HG02840 (cell line): Measurements from ENCODE around the gene OR3A2.
"Not testable (repeated sequence)": the region's sequence is repeated elsewhere in the genome, so short reads cannot be mapped to it uniquely, and the experiment has no call there.

ENCODE experiments used
- ATAC-seq: cut with Tn5 transposase; IDR thresholded peaks from one replicate; pipeline ENCODE4 v1.9.1; 2021; ENCODE audit warnings: mild to moderate bottlenecking, moderate library complexity, moderate number of reproducible peaks; ENCODE audit not compliant: unreplicated experiment, low FRiP score

Gene OR3A2

DNA sequence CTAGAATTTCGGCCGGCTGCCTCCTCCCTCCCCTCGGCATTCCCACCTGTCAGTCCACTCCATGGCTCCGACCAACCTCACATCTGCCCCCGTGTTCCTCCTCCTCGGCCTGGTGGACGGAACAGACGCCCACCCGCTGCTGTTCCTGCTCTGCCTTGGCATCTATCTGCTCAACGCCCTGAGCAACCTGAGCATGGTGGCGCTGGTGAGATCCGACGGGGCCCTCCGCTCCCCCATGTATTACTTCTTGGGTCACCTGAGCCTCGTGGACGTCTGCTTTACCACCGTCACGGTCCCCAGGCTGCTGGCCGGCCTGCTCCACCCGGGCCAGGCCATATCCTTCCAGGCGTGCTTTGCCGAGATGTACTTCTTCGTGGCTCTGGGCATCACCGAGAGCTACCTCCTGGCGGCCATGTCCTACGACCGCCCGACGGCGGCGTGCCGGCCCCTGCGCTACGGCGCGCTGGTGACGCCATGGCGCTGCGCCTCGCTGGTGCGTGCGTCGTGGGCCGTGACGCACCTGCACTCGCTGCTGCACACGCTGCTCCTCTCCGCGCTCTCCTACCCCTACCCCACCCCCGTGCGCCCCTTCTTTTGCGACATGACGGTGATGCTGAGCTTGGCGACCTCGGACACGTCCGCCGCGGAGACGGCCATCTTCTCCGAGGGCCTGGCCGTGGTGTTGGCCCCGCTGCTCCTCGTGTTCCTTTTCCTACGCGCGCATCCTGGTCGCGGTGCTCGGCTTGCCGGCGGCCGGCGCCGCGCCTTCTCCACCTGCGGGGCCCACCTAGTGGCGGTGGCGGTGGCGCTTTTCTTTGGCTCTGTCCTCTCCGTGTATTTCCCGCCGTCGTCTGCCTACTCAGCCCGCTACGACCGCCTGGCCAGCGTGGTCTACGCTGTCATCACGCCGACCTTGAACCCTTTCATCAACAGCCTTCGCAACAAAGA lies at the start of gene OR3A2:
TSS of gene OR3A2 (minus strand) at position 440 of the 948 bp plus-strand sequence.
- no peak for ATAC-seq

DNA sequence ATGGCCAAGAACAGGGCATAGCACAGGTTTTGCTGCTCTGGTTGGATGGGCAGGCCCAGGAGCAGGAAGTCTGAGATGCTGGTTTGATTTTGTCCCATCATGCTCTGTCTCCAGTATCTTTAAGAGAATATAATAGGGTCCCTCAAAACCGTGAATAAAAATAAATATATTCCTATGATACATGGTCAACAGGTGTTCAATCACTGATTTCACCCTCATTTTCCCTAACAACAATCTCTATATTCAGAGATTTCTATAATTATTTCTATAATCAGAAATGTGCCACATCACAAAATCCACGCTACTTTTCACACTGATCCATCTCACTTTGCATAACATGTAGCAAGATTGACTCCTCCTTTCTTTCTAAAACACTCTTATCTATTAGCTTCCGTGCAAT lies 47.6 kb upstream of the OR3A2 start, which contains the start of gene OR1E2:
TSS of gene OR1E2 (minus strand) at position 101 of the 400 bp plus-strand sequence. CDS start at position 101, 0 bp downstream.
- ATAC-seq, result no peak

GRCh38 chr17:3433215-3433614 lies 47.1 kb upstream of the OR3A2 start:
- not testable (repeated sequence) for ATAC-seq

- ATAC-seq, result no peak
Measured at GRCh38 chr17:3418222-3418621, 32.1 kb upstream of the OR3A2 start.

DNA sequence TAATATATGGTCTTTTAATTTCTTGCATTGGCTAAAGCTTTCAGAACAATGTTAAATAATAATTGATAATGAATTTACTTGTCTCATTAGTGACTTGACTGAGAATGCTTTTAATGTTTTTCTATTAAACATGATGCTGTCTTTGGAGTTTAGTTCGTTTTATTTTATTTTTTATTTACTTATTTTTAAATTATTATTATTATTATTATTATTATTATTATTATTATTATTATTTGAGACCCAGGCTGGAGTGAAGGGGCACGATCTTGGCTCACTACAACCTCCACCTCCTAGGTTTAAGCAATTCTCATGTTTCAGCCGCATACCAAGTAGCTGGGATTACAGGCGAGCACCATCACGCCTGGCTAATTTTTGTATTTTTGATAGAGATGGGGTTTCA lies 29.5 kb upstream of the OR3A2 start:
- no peak for ATAC-seq

DNA sequence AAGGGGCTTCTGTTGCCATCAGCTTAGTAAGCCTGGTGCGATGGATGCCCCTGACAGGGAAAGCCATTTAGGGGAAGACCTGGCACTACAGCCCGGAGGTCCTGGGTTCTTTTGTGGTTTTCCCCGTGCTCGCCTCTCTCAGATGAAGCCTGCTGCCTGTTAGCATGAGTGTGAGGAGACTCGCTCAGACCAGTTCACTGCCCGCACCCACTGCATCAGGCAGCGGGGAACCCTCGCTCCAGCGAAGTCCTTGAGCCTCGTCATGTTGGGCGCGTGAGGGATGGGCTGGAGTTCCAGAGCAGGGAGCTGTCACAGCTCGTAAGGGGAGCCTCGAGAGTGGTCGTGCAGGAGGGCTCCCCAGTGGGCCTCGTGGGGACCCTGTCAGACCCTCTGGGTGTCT lies 26.1 kb upstream of the OR3A2 start:
- not testable (repeated sequence) for ATAC-seq

DNA sequence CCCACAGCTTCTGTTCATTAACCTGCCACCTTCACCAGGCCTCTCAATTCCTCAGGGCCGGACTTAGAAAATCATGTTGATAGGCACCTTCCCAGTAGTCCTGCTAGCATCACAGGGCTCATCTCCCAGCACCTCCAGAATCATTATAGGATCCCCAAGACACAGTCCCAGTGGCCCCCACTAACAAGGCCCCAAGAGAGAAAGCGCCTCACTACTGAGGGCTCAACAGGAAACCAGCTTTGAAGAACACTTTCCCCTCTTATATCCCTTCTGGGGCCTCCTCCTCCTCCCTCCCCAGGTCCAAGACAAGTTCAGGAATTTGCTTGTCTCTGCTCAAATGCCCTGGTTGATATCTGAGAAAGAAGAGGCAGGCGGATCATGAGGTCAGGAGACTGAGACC lies 25.0 kb upstream of the OR3A2 start, which contains the start of gene OR3A3:
TSS of gene OR3A3 (plus strand) at position 301 of the 400 bp plus-strand sequence.
- ATAC-seq, result no peak

- not testable (repeated sequence) for ATAC-seq
Measured at GRCh38 chr17:3403856-3404255, 17.7 kb upstream of the OR3A2 start.

DNA sequence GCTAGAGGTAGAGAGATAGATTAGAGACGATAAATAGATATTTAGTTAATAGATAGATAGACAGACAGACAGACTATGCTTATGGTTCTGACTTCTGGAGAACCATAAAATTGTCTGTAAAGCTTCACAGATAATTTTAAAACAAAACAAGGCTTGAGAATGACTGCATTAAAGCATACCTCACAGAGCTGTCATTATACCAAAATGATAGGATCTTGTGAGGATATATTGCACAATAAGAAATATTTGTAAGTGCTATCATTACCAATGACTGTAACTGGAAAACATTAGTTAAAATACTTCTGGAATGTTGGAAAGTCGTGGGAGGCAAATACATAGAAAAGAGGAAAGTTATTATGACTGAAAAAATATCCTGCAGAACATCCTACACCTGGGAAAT lies 15.7 kb upstream of the OR3A2 start:
- no peak for ATAC-seq

- ATAC-seq, result no peak
Measured at GRCh38 chr17:3400055-3400454, 13.9 kb upstream of the OR3A2 start.

DNA sequence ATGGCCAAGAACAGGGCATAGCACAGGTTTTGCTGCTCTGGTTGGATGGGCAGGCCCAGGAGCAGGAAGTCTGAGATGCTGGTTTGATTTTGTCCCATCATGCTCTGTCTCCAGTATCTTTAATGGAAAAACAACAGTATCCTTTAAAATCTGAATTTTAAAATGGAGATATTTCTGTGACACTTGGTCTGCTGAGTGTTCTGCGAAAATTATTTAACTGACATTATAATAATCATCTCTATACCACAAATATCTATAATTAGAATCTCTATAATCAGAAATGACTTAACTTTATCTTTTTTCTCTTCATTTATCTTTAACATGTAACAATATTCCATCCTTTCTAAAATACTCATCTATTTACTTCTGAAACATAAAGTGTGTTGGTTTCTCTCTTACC lies 12.2 kb upstream of the OR3A2 start, which contains the start of gene OR1E1:
TSS of gene OR1E1 (minus strand) at position 101 of the 400 bp plus-strand sequence. CDS start at position 101, 0 bp downstream.
- ATAC-seq, result no peak

DNA sequence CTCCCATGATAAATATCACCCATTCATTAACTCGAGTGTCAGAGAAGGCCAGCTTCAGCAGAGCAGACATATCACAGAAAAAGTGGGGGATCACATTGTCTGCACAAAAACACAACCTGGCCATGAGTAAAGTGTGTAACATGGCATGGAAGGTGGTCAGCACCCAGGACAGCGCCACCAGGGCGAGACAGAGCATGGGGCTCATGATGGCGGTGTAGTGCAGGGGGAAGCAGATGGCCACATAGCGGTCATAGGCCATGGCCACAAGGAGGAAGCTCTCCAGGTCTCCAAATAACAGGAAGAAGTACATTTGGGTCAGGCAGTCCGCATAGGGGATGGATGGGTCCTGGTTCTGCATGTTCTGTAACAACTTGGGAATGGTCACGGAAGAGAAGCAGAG lies 11.7 kb upstream of the OR3A2 start:
- not testable (repeated sequence) for ATAC-seq

DNA sequence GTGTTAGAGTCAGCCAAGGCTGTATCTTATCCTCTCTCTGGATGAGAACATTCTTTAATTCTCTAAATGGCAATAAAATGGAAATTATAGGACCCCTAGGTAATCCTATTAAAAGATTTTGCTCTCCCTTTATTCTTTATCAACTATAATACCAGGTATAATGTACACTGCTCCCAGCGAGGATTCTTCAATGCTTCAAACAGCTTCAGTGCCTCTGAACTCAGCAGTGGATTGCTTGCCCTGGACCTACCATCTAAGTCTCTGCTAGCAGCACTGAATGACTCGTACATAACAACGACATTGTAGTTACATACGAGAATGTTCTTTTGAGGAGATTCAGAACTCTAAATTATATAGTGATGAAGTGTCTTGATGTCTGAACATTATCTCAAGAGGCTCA lies 3.7 kb upstream of the OR3A2 start:
- ATAC-seq, result no peak

DNA sequence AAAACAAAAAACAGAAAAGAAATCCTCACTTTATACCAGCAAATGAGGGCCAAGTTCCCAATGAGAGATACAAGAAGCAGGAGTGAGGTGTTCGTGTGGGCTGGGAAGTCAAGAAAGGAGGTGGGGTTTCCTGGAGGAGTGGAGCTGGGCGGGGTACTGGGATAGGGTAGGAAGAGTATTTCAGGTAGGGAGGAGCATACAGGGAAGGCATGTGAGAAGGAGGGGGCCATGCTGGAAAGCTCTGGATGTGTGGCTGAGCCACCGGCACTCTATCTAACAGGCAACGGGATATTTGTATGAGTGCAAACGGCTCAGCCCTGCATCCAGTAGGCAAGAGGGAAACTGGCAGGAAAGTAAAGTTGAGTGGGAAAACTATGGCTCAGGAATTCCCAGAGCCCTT lies 4.2 kb downstream of the OR3A2 start:
- ATAC-seq, result no peak

DNA sequence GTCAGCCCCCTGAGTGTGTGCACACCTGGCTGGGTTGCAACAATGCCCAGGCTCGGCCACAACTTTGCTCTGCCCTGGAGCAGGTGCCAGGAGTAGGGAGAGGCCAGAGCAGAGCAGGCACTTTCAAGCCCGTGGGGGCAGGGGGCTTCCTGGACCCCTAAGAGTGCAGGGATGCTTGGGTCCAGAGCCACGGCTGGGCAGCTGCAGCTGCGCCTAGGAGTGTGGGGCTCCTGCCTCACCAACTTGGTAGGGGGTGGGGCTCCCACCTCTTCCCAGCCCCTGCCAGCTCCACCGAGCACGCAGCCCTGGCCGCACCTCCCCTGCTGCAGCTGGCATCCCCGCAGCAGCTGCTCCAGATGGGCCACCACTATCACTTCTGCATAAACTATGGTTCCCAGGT lies 7.8 kb downstream of the OR3A2 start:
- no peak for ATAC-seq

DNA sequence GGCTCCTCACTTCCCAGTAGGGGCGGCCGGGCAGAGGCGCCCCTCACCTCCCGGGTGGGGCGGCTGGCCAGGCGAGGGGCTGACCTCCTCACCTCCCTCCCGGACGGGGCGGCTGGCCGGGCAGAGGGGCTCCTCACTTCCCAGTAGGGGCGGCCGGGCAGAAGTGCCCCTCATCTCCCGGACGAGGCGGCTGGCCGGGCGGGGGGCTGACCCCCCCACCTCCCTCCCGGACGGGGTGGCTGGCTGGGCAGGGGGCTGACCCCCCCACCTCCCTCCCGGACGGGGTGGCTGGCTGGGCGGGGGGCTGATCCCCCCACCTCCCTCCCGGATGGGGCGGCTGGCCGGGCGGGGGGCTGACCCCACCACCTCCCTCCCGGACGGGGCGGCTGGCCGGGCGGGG lies 14.9 kb downstream of the OR3A2 start:
- ATAC-seq, result not testable (repeated sequence)

- ATAC-seq, result not testable (repeated sequence)
Measured at GRCh38 chr17:3342782-3343181, 43.3 kb downstream of the OR3A2 start.

DNA sequence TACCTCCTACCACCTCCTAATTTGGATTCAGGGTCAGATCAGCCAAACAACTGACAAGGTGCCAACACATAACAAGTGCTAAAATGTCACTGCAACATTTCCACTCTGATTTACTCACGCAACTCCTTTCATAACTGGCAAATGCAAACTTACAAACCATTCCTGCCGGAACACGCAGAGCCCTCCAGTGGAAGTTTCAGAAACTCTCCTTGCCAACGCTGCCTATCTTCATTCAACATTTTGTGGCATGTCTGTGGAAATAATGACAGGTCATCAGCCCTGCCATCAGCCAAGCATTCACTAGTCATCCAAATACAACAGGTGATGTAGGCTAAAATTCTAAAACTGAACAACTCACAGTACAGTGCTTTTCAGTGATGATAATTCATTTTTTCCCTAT lies 50.2 kb downstream of the OR3A2 start:
- no peak for ATAC-seq

- ATAC-seq, result no peak
Measured at GRCh38 chr17:3318336-3318735, 67.8 kb downstream of the OR3A2 start.

- ATAC-seq, result no peak
Measured at GRCh38 chr17:3316836-3317235, 69.3 kb downstream of the OR3A2 start.

DNA sequence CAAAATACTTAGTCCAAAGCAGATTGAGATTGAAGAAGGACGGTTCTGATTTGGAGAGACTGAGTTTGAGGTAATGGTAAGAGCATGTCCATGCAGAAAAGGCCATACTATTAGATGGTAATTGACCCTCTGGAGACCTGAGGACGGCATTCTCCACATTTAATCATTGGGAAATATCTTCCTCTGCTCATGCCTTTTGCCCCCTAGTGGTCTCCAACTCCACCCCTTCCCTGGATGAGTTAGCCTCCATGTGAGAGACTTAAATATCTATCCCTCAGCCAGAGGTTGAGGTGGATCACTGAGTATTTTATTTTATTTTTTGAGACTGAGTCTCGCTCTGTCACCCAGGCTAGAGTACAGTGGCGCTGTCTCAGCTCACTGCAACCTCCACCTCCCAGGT lies 77.5 kb downstream of the OR3A2 start:
- ATAC-seq, result no peak

DNA sequence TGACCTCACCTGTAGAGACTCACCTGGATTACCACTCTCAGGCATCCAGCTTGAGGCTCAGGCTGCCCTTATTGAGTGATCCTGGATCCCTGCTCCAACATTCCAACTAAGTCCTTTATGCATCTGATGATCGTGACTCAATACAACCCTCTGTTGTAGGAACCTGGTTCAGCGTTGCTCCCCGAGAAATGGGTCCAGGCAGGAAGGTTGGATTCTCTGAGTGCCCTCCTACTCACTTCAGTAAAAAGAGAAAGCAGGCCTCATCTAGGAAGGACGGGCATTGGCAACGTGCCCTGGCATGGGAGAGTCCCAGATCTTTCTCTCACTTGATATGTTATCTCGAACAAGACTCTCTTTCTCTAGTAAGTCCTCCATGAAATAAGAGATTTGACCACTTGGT lies 87.8 kb downstream of the OR3A2 start, which contains the start of gene OR3A1:
TSS of gene OR3A1 (minus strand) at position 101 of the 400 bp plus-strand sequence. CDS start 5,778 bp downstream, outside the sequence.
- ATAC-seq, result no peak
